AG04450 (cell line): Measurements from ENCODE around the gene PGAP6. TPM values are rescaled to one million over a fixed set of nuclear protein-coding genes. Genes with fewer than 3 reads are reported as not detected.

Experiments
- CTCF ChIA-PET: fragments of 300-600, 350-600 bp; formaldehyde crosslinking; extraction: SDS; loops from one replicate; lab custom pipeline; 2022; ENCODE audit warnings: antibody characterized with exemption, inconsistent platforms; lab: Charles Lee
- POLR2A ChIA-PET: fragments of 350-600 bp; formaldehyde crosslinking; extraction: SDS; loops from one replicate; lab custom pipeline; 2021; ENCODE audit warnings: antibody characterized with exemption, inconsistent platforms; lab: Yijun Ruan, JAX
- DNase-seq: peaks from one replicate; pipeline ENCODE4 v3.0.0-alpha.2; 2011; ENCODE audit warnings: low read depth, low spot score
- H3K27ac ChIP-seq: one replicate; pipeline ENCODE4 v1.5.1; 2012; ENCODE audit warnings: low read depth, low read length, control low read depth
- H3K27me3 ChIP-seq: one replicate; pipeline ENCODE4 v1.6.0; 2012; ENCODE audit warnings: low read length; ENCODE audit not compliant: control insufficient read depth, insufficient read depth
- H3K4me3 ChIP-seq: 2 replicates; pipeline ENCODE4 v1.5.1; 2011; ENCODE audit warnings: mild to moderate bottlenecking, low read depth, low read length, control low read depth
- H3K9me3 ChIP-seq: 2 replicates; pipeline ENCODE4 v1.5.1; 2012; ENCODE audit warnings: low read length; ENCODE audit not compliant: control insufficient read depth, insufficient read depth
- CTCF ChIP-seq: IDR thresholded peaks from 2 replicates; pipeline ENCODE4 v1.5.1; 2011; ENCODE audit warnings: low read depth, low read length, control low read depth, inconsistent platforms
- polyA plus RNA-seq: library from polyadenylated mRNA; depleted of rRNA; stranded (reverse); fragments of >200 nt; gene quantifications from 2 replicates; pipeline ENCODE4 v1.2.3, GENCODE V29; 2011

PGAP6 gene
- polyA plus RNA-seq, 1 experiment, result 40.8 TPM

GRCh38 chr16:370443-370842, 11.3 kb downstream of the PGAP6 start, which contains the start of gene MRPL28:
Gene MRPL28, minus strand, starts transcription at chr16:370538. Its CDS starts 320 bp downstream, at chr16:370218.
- POLR2A ChIA-PET, result interaction anchor here (0.8 to 1.4 kb wide), 3 partner anchors 10 to 219 kb away, joined by 3 to 7 read pairs (median 4); partner anchors contain the start of gene AXIN1

GRCh38 chr16:369866-370436, 11.8 kb downstream of the PGAP6 start:
- H3K27ac ChIP-seq, result no peak overlapping the region
- no peaks in the 10 kb centered on the region; the same call in 1 of the 2 replicates for H3K9me3 ChIP-seq
- no peak for TF ChIP-seq CTCF
- H3K27me3 ChIP-seq, result no peaks in the 10 kb centered on the region
- ChIA-PET POLR2A (interaction anchor here (0.8 to 1.4 kb wide), 2 partner anchors 11 to 219 kb away, joined by 3 to 7 read pairs; no protein-coding TSS in a partner anchor), CTCF (interaction anchor here (1.0 kb wide), 1 partner anchor 7 kb away, joined by 4 read pairs; no protein-coding TSS in a partner anchor)
- no peak for DNase-seq
- H3K4me3 ChIP-seq, result peak overlapping the region; percentile 51

More at GRCh38 chr16:370443-370842, 11.3 kb downstream of the PGAP6 start, which contains the start of gene MRPL28:
- peak; percentile 91 for DNase-seq
- Histone ChIP-seq H3K27me3 (no peaks in the 10 kb centered on the region), H3K27ac (no peak within 1 kb of the TSS), H3K9me3 (no peaks in the 10 kb centered on the region; the same call in 1 of the 2 replicates), H3K4me3 (peak within 1 kb of the TSS; percentile 51)
- CTCF ChIA-PET, result interaction anchor here (0.6 to 1.0 kb wide), 2 partner anchors 8 to 16 kb away, joined by 4 read pairs; no protein-coding TSS in a partner anchor
- no peak for TF ChIP-seq CTCF

- POLR2A ChIA-PET, result no interaction called here
- H3K4me3 ChIP-seq, result peak overlapping the region; percentile 51
- no peak for TF ChIP-seq CTCF
- H3K9me3 ChIP-seq, result no peaks in the 10 kb centered on the region; the same call in 1 of the 2 replicates
- DNase-seq, result no peak
- CTCF ChIA-PET, result no interaction called here
- H3K27me3 ChIP-seq, result no peaks in the 10 kb centered on the region
- H3K27ac ChIP-seq, result no peak overlapping the region
These were observed 12.4 kb downstream of the PGAP6 start for GRCh38 chr16:369275-369865.

GRCh38 chr16:368388-369158, 13.2 kb downstream of the PGAP6 start:
- H3K9me3 ChIP-seq, result no peaks in the 10 kb centered on the region; the same call in 1 of the 2 replicates
- no peak for DNase-seq
- CTCF ChIA-PET, result no interaction called here
- no peaks in the 10 kb centered on the region for H3K27me3 ChIP-seq
- no peak overlapping the region for H3K27ac ChIP-seq
- POLR2A ChIA-PET, result no interaction called here
- no peak for TF ChIP-seq CTCF
- no peak overlapping the region for H3K4me3 ChIP-seq
